Mammary epithelial cell (primary cell): ENCODE data around the gene USP48.

Experiments
- EZH2 ChIP-seq: IDR thresholded peaks from 2 replicates; pipeline ENCODE4 v1.6.1; 2012; ENCODE audit warnings: low read length, inconsistent platforms, borderline replicate concordance
- TF ChIP-seq, protein P1 (sequence below), 2 donors: IDR thresholded peaks in 1 of 2; conservative IDR thresholded peaks in 1 of 2; 2 replicates each; pipeline ENCODE4 v1.5.1; 2011 to 2012; ENCODE audit warnings: inconsistent platforms in 2 of 2, low read length in 2 of 2, mild to moderate bottlenecking in 2 of 2, control low read depth in 1 of 2, low read depth in 1 of 2; ENCODE audit not compliant: insufficient read depth in 1 of 2; ENCODE audit errors: extremely low read depth in 1 of 2

DNA sequence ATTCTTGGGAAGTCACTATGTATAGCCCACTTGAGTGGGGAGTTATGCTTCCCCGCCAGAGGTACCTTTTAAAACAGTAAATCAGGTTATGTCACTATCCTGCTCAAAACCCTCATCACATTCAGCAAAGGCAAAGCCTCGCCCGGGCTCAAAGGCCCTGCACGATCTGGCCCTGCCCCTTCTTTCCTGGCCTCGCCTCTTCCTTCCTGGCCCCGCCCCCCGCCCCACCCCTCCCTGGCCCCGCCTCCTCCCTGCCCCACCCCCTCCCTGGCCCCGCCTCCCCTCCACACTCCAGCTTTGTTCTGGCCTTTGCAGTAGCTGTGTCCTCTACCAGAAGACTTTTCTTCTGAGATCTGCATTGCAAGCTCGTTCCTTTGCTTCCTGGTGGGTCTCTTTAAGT lies 35.7 kb upstream of the USP48 start:
- TF ChIP-seq, protein P1, sequence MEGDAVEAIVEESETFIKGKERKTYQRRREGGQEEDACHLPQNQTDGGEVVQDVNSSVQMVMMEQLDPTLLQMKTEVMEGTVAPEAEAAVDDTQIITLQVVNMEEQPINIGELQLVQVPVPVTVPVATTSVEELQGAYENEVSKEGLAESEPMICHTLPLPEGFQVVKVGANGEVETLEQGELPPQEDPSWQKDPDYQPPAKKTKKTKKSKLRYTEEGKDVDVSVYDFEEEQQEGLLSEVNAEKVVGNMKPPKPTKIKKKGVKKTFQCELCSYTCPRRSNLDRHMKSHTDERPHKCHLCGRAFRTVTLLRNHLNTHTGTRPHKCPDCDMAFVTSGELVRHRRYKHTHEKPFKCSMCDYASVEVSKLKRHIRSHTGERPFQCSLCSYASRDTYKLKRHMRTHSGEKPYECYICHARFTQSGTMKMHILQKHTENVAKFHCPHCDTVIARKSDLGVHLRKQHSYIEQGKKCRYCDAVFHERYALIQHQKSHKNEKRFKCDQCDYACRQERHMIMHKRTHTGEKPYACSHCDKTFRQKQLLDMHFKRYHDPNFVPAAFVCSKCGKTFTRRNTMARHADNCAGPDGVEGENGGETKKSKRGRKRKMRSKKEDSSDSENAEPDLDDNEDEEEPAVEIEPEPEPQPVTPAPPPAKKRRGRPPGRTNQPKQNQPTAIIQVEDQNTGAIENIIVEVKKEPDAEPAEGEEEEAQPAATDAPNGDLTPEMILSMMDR (conservative IDR thresholded peaks at IDR 0.05 in 1 of 2, IDR thresholded peaks at IDR 0.05 in 1 of 2; ENCODE audit: extremely low read depth in 1 of 2, insufficient read depth in 1 of 2, low read depth in 1 of 2, low read length in 2 of 2): no peak
- no peak for TF ChIP-seq EZH2
